T-helper 2 cell treated with Interferon-gamma antibody and Interleukin-4, amounts not matched to agents 100 ng/mL and 5 ng/mL, for 36 hours (primary cell): Measurements from ENCODE around the gene PRKAR1B. TPM values are rescaled to one million over a fixed set of nuclear protein-coding genes. Genes with fewer than 3 reads are reported as not detected.

Source experiments
- intact Hi-C: fragments of 100-400 bp; cut with micrococcal nuclease; formaldehyde crosslinking; loops from one replicate; pipeline ENCODE4 v1.15.1; 2023
- total RNA-seq: library from RNA; stranded (reverse); gene quantifications from 2 replicates; pipeline ENCODE4 v1.2.3, GENCODE V29; 2022

The PRKAR1B gene
- total RNA-seq, 1 donor from 2014 or later = 32.7 TPM

- intact Hi-C loops = no loop called here
Observed at GRCh38 chr7:741191-741671, 14.2 kb upstream of the PRKAR1B start.

- intact Hi-C loops = no loop called here
Observed at GRCh38 chr7:739983-740942, 13.2 kb upstream of the PRKAR1B start.

- intact Hi-C loops = no loop called here
Observed at GRCh38 chr7:739455-739982, 12.4 kb upstream of the PRKAR1B start.

- intact Hi-C loops = no loop called here
Observed at GRCh38 chr7:738723-739454, 11.8 kb upstream of the PRKAR1B start.

GRCh38 chr7:738241-738640 is 11.2 kb upstream of the PRKAR1B start:
- intact Hi-C loops = no loop called here

GRCh38 chr7:734808-735207 is 7.7 kb upstream of the PRKAR1B start:
- intact Hi-C loops = no loop called here

- intact Hi-C loops = no loop called here
Observed at GRCh38 chr7:734214-734613, 7.1 kb upstream of the PRKAR1B start.

GRCh38 chr7:732556-732955 is 5.5 kb upstream of the PRKAR1B start:
- intact Hi-C loops = no loop called here

- intact Hi-C loops = no loop called here
Observed at GRCh38 chr7:732094-732541, 5.0 kb upstream of the PRKAR1B start.

- intact Hi-C loops = no loop called here
Observed at GRCh38 chr7:731440-732085, 4.5 kb upstream of the PRKAR1B start.

- intact Hi-C loops = no loop called here
Observed at GRCh38 chr7:730501-731439, 3.7 kb upstream of the PRKAR1B start.

GRCh38 chr7:729140-730000 is 2.3 kb upstream of the PRKAR1B start:
- intact Hi-C loops = no loop called here

- intact Hi-C loops = no loop called here
Observed at GRCh38 chr7:728602-729001, 1.5 kb upstream of the PRKAR1B start.

GRCh38 chr7:727806-728460 is 852 bp upstream of the PRKAR1B start:
- intact Hi-C loops = loop anchor here (2.0 kb wide), 2 partner anchors 143 to 149 kb away; partner anchors contain the start of gene GET4

- intact Hi-C loops = loop anchor here (1.0 to 2.0 kb wide), 4 partner anchors 122 to 207 kb away; partner anchors contain the start of genes GET4 and PDGFA
Observed at GRCh38 chr7:726854-727103, 302 bp downstream of the PRKAR1B start.

GRCh38 chr7:726084-726853 is 812 bp downstream of the PRKAR1B start, which contains the start of gene DNAAF5:
Gene DNAAF5, plus strand, starts transcription at chr7:726699. Its CDS starts 22 bp downstream, at chr7:726721.
- intact Hi-C loops = loop anchor here (1.0 to 2.0 kb wide), 4 partner anchors 122 to 207 kb away; partner anchors contain the start of genes GET4 and PDGFA

GRCh38 chr7:725223-726005 is 1.7 kb downstream of the PRKAR1B start:
- intact Hi-C loops = loop anchor here (1.0 to 2.0 kb wide), 4 partner anchors 121 to 206 kb away; partner anchors contain the start of genes GET4 and PDGFA
